Mucosa of descending colon (tissue), 3 donors: Measurements from ENCODE around the gene APH1B. TPM values are rescaled to one million over a fixed set of nuclear protein-coding genes. Genes with fewer than 3 reads are reported as not detected.

Source experiments
- ATAC-seq: fragments of 200-7000 bp; cut with Tn5 transposase; one replicate; pipeline ENCODE4 v1.9.1; 2020; ENCODE audit warnings: mild to moderate bottlenecking, moderate library complexity
- DNase-seq, 3 donors: peaks; one replicate each; pipeline ENCODE4 v3.0.0-alpha.2; 2020
- H3K36me3 ChIP-seq: fragments of 200-600 bp; one replicate; pipeline ENCODE4 v1.8.0; 2021; ENCODE audit warnings: low read depth, mild to moderate bottlenecking
- H3K4me1 ChIP-seq: fragments of 200-600 bp; one replicate; pipeline ENCODE4 v1.8.0; 2021; ENCODE audit warnings: low read depth, mild to moderate bottlenecking
- H3K4me3 ChIP-seq: fragments of 200-600 bp; one replicate; pipeline ENCODE4 v1.8.0; 2021; ENCODE audit warnings: mild to moderate bottlenecking
- H3K9me3 ChIP-seq: fragments of 200-600 bp; one replicate; pipeline ENCODE4 v1.8.0; 2021; ENCODE audit warnings: mild to moderate bottlenecking
- CTCF ChIP-seq: fragments of 200-600 bp; IDR thresholded peaks from one replicate; pipeline ENCODE4 v1.8.0; 2022; ENCODE audit warnings: antibody characterized with exemption, mild to moderate bottlenecking
- intact Hi-C, 2 donors: fragments of 100-400 bp; cut with DNase I in 1 of 2; cut with micrococcal nuclease in 1 of 2; formaldehyde crosslinking; loops; one replicate each; pipeline versions ENCODE4 v1.11.0 to v1.11.1; 2022; cut with DNase I, micrococcal nuclease
- total RNA-seq, 3 donors: library from RNA; stranded (reverse); fragmentation: NEBNext Ultra II Directional in 2 of 3; extraction: Animal tissue kit (Norgen Biotek cat#: 25700) in 2 of 3; gene quantifications; one replicate each; pipeline versions ENCODE4 v1.2.1 to v1.2.4, GENCODE V29; 2021 to 2023
- donor health status: DM: no; HTN: no; CAD: no; lungs with moderate emphysema.
- donor health status: DM: no; HTN: no; CAD: no.
- donor health status: DM: no; HTN: yes; CAD: no.

The APH1B gene
- total RNA-seq, 3 donors from 2014 or later: 6.1 to 12.7 (median 11.4) TPM

- H3K4me1 ChIP-seq: no peaks in the 10 kb centered on the region
- DNase-seq (peak in 1 of 3 donors; percentile 19), ATAC-seq (peak; percentile 7)
- TF ChIP-seq CTCF: no peak
- intact Hi-C loops: no loop called here
- peak overlapping the region; percentile 33 for H3K4me3 ChIP-seq
- no peaks in the 10 kb centered on the region for H3K36me3 ChIP-seq
- H3K9me3 ChIP-seq: no peaks in the 10 kb centered on the region
Measured at GRCh38 chr15:63277893-63278456, 570 bp downstream of the APH1B start.

GRCh38 chr15:63283126-63283525 lies 5.7 kb downstream of the APH1B start:
- H3K36me3 ChIP-seq: no peaks in the 10 kb centered on the region
- no peak overlapping the region for H3K4me3 ChIP-seq
- ATAC-seq (no peak), DNase-seq (no peak)
- TF ChIP-seq CTCF: no peak
- H3K4me1 ChIP-seq: no peaks in the 10 kb centered on the region
- no peaks in the 10 kb centered on the region for H3K9me3 ChIP-seq
- intact Hi-C loops: no loop called here

GRCh38 chr15:63284335-63284734 lies 6.9 kb downstream of the APH1B start:
- H3K4me1 ChIP-seq: no peaks in the 10 kb centered on the region
- ATAC-seq (no peak), DNase-seq (no peak)
- H3K9me3 ChIP-seq: no peaks in the 10 kb centered on the region
- H3K36me3 ChIP-seq: no peaks in the 10 kb centered on the region
- intact Hi-C loops: no loop called here
- no peak for TF ChIP-seq CTCF
- H3K4me3 ChIP-seq: no peak overlapping the region

- no peaks in the 10 kb centered on the region for H3K9me3 ChIP-seq
- no peak for DNase-seq
- intact Hi-C loops: loop anchor here in 1 of 2 donors (5.0 kb wide), 1 partner anchor 115 kb away; no protein-coding TSS in a partner anchor
- no peak for TF ChIP-seq CTCF
- ATAC-seq: no peak
- H3K4me3 ChIP-seq: no peak overlapping the region
- H3K4me1 ChIP-seq: no peaks in the 10 kb centered on the region
- no peaks in the 10 kb centered on the region for H3K36me3 ChIP-seq
Measured at GRCh38 chr15:63287109-63287508, 9.7 kb downstream of the APH1B start.

- Histone ChIP-seq H3K4me3 (no peak overlapping the region), H3K9me3 (no peaks in the 10 kb centered on the region), H3K4me1 (no peaks in the 10 kb centered on the region), H3K36me3 (no peaks in the 10 kb centered on the region)
- intact Hi-C loops: loop anchor here in 1 of 2 donors (5.0 kb wide), 1 partner anchor 114 kb away; no protein-coding TSS in a partner anchor
- ATAC-seq: no peak
- DNase-seq: no peak
- no peak for TF ChIP-seq CTCF
Measured at GRCh38 chr15:63288342-63288741, 10.9 kb downstream of the APH1B start.
